ENCODE results near the gene DNM2.

DNA sequence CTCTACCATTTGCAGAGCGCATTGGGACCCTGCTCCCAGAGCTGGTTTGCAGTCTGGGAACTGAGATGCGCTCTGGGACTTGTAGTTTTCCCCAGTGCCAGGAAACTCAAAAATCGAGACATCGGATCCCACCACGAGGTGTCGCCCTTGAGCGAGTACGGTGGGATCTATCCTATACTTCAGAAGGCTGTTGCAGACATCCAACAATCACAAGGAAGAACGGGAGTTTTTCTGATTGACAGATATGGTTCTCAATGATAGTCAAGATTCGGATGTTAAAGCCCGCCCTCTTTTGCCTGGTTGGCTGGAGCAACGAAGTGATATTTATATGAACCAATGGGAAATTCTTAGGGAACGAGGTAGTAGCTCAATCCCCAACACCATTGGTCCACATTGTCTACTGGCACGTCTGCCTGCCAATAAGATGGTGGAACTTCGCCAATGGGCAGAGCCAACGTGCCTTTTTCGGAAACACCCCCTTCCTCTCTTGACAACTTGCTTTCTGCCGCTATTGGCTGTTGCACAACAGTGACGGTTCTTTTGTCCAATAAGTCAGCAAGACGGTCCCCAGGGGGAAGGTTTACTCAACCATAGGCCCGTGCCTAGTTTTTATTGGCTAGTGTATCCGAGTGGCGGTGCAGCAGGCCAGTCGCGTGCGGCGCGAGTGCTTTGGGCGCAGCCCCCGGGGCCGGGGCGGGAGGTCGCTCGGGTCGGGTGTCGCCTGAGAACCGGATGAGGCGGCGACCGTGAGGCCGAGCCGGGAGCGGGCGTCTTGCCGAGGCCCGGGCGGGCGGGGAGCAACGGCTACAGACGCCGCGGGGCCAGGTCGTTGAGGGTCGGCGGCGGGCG is at the start of gene DNM2:
- TF ChIP-seq, protein P1, sequence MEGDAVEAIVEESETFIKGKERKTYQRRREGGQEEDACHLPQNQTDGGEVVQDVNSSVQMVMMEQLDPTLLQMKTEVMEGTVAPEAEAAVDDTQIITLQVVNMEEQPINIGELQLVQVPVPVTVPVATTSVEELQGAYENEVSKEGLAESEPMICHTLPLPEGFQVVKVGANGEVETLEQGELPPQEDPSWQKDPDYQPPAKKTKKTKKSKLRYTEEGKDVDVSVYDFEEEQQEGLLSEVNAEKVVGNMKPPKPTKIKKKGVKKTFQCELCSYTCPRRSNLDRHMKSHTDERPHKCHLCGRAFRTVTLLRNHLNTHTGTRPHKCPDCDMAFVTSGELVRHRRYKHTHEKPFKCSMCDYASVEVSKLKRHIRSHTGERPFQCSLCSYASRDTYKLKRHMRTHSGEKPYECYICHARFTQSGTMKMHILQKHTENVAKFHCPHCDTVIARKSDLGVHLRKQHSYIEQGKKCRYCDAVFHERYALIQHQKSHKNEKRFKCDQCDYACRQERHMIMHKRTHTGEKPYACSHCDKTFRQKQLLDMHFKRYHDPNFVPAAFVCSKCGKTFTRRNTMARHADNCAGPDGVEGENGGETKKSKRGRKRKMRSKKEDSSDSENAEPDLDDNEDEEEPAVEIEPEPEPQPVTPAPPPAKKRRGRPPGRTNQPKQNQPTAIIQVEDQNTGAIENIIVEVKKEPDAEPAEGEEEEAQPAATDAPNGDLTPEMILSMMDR (IDR thresholded peaks at IDR 0.05; ENCODE audit: low read depth, low read length) = peak; percentile 92
- no peak for TF ChIP-seq EZH2phosphoT487 (IDR thresholded peaks at IDR 0.05; ENCODE audit: low read depth)

Data from OCI-LY3 (cell line).